HCEC 1CT (cell line): Measurements from ENCODE around the gene MAML2.
A peak's percentile ranks its signal among the peaks of the same experiment; 100 is the strongest.

Source experiments
- DNase-seq: peaks from one replicate; pipeline ENCODE4 v3.0.0-alpha.2; 2017

The MAML2 gene

GRCh38 chr11:96338910-96339705 lies 3.9 kb downstream of the MAML2 start:
- peak; percentile 63 for DNase-seq

GRCh38 chr11:96337541-96338431 lies 5.2 kb downstream of the MAML2 start:
- no peak for DNase-seq

DNA sequence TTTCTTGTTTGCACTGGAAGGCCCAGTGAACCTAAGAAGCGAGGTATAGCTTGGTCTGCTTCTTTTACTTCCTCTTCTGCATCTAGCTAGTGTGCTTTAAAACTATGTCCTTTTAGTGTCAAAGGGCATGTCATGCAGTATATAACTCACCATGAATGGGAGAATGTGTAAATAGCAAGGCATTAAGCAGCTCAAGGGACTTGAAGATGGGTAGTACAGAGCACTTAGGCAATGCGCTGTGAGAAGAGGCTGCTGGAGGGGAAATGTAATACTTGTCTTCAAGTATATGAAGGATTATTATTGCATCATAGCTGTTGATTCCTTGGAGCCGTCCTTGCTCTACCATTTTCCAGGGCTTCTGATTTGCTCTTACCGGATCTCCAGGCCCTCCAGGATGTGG lies 7.6 kb downstream of the MAML2 start:
- DNase-seq: no peak

DNA sequence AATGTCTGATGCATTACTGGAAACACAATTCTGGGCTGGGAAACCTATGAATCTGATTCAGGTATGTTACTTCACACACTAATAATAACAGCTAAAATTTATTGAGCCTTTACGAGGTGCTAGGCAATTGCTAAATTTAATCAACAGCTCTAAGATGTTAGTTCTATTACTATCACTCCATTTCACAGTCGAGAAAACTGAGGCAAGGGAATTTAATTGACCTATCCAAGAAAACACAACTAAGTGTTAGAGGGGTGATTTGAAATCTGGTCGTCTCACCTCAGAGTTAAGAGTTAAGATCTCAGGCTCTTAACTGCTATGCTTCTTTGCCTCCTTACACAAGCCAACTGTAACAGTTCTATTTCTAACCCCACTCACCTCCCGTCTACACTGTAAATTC lies 8.8 kb downstream of the MAML2 start:
- DNase-seq: no peak

- DNase-seq: peak; percentile 49
Observed at GRCh38 chr11:96333191-96333719, 9.7 kb downstream of the MAML2 start.

GRCh38 chr11:96332126-96332771 lies 10.7 kb downstream of the MAML2 start:
- no peak for DNase-seq

DNA sequence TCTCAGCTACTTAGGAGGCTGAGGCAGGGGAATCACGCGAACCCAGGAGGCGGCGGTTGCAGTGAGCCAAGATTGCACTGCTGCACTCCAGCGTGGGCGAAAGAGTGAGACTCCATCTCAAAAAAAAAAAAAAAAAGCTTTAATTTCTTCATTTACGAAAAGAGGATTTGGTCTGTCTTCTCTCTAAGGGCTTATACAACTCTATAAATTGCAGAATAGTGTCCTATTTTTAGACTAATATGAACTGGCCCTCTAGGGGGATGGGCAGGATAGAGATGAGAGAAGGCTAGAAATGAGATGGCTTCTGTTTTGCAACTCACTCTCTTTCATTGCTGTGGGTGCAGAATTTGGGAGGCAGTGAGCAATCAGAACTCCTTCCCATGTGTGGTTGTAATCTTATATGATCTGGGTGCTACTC lies 11.3 kb downstream of the MAML2 start:
- no peak for DNase-seq

DNA sequence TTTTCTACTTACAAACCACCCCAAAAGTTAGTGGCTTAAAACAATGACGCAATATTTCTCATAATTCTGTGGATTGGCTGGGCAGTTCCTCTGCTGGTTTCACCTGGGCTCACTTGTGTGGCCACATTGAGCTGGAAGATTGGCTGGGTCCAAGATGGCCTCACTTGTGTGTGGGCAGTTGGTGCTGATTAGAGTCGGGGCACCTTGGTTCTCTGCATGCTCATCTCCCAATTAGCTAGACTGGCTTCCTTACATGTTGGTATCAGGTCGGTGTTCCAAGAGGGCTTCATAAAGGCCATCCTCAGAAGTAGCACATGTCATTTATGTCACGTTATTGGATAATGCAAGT lies 12.5 kb downstream of the MAML2 start:
- DNase-seq: no peak

GRCh38 chr11:96329855-96330510 lies 13.0 kb downstream of the MAML2 start:
- DNase-seq: no peak

DNA sequence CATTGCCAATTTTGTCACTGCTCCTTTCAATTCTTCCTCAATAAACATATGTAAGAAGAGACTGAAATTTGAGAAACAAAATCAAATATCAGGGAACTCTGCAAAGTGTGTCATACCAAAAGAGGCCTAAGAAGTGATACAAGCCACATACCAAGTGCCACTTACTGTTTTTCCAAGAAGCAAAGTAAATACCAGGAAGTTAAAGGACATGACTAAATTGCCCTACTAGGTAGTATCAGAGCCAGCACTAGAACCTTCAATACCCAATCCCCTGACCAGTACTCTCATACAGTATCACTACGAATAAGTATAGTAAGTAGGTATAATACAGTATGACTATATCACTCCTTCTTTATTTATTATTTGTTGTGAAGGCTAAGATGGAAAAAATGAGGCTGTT lies 13.6 kb downstream of the MAML2 start:
- DNase-seq: no peak

- DNase-seq: peak; percentile 53
Observed at GRCh38 chr11:96328395-96329010, 14.5 kb downstream of the MAML2 start.

GRCh38 chr11:96326959-96327358 lies 16.0 kb downstream of the MAML2 start:
- DNase-seq: no peak

GRCh38 chr11:96324912-96325311 lies 18.1 kb downstream of the MAML2 start:
- DNase-seq: peak; percentile 90

DNA sequence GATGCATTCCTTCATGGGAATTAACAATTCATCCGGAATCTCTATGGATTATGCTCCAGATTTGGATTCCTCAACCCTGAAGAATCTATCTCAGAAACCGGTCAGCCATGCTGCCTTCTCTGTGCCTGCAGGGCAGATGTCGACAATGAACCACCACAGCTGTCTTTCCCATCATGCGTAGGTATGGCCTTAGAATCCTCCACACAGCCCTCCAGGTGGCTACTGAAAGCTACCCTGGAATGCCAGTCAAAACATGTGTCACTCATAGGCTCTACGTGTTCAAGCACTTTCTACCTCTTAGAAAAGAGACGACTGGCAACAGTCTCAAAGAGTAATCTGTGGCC lies 19.4 kb downstream of the MAML2 start:
- DNase-seq: no peak

- no peak for DNase-seq
Observed at GRCh38 chr11:96322775-96323641, 20.0 kb downstream of the MAML2 start.

- DNase-seq: no peak
Observed at GRCh38 chr11:96321091-96321490, 21.9 kb downstream of the MAML2 start.

- DNase-seq: no peak
Observed at GRCh38 chr11:96319898-96320656, 22.9 kb downstream of the MAML2 start.

GRCh38 chr11:96318850-96319249 lies 24.1 kb downstream of the MAML2 start:
- DNase-seq: no peak

GRCh38 chr11:96318399-96318798 lies 24.6 kb downstream of the MAML2 start:
- no peak for DNase-seq

DNA sequence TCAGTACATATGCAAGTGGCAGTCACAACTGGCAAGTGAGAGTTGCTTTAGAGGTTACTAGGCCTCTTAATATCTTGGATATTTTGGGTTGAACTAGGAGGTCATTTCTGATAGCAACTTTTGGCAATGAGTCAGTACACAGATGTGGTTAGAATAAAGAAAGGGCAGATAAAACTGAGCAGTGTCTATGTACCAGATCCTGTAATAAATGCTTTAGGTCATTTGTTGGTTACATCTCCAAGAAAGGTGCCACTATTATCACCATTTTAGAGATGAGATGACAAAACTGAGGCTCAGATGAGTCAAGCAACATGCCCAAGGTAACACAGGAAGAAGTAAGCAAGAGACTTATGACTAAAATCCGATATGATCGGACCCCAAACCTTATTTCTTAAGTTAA lies 25.0 kb downstream of the MAML2 start:
- no peak for DNase-seq

GRCh38 chr11:96317571-96317970 lies 25.4 kb downstream of the MAML2 start:
- DNase-seq: no peak
